KMS-11 (cell line): ENCODE results near the gene SNPH.

Experiments used
- H2AFZ ChIP-seq: fragments of 200-600 bp; sonication (generic); 2 replicates; pipeline ENCODE4 v1.6.1; 2016; ENCODE audit warnings: antibody characterized with exemption, mixed run types, low read depth
- H3K27ac ChIP-seq: fragments of 200-600 bp; sonication (generic); 2 replicates; pipeline ENCODE4 v1.6.1; 2016; ENCODE audit warnings: mild to moderate bottlenecking, mixed run types
- H3K27me3 ChIP-seq: fragments of 200-600 bp; sonication (generic); 2 replicates; pipeline ENCODE4 v1.6.1; 2017; ENCODE audit warnings: mild to moderate bottlenecking, low read depth, mixed run types, moderate library complexity; ENCODE audit not compliant: insufficient read depth
- H3K36me3 ChIP-seq: fragments of 200-600 bp; sonication (generic); 2 replicates; pipeline ENCODE4 v1.6.1; 2017; ENCODE audit warnings: mild to moderate bottlenecking, mixed run types; ENCODE audit not compliant: insufficient read depth
- H3K4me1 ChIP-seq: fragments of 200-600 bp; sonication (generic); 2 replicates; pipeline ENCODE4 v1.6.1; 2016; ENCODE audit warnings: mild to moderate bottlenecking, low read depth, mixed run types; ENCODE audit not compliant: poor library complexity, severe bottlenecking
- H3K4me2 ChIP-seq: fragments of 200-600 bp; sonication (generic); 2 replicates; pipeline ENCODE4 v1.7.0; 2016; ENCODE audit warnings: mild to moderate bottlenecking, mixed run types
- H3K4me3 ChIP-seq: fragments of 200-600 bp; sonication (generic); IDR thresholded peaks from 2 replicates; pipeline ENCODE4 v1.6.1; 2017; ENCODE audit warnings: low read depth, low read length, mixed read lengths; ENCODE audit not compliant: insufficient read depth
- H3K79me2 ChIP-seq: fragments of 200-600 bp; sonication (generic); 2 replicates; pipeline ENCODE4 v1.6.1; 2016; ENCODE audit warnings: low read depth, mixed run types; ENCODE audit not compliant: insufficient read depth
- H3K9ac ChIP-seq: fragments of 200-600 bp; sonication (generic); 2 replicates; pipeline ENCODE4 v1.6.1; 2016; ENCODE audit warnings: mild to moderate bottlenecking, mixed run types
- H4K20me1 ChIP-seq: fragments of 200-600 bp; sonication (generic); 2 replicates; pipeline ENCODE4 v1.6.1; 2016; ENCODE audit warnings: mild to moderate bottlenecking, mixed run types; ENCODE audit not compliant: insufficient read depth
- TF ChIP-seq, protein P1 (sequence below): fragments of 200-600 bp; sonication (generic); conservative IDR thresholded peaks from 2 replicates; pipeline ENCODE4 v1.6.1; 2017; ENCODE audit warnings: low read depth, mild to moderate bottlenecking, antibody characterized with exemption, low read length, moderate library complexity, mixed read lengths

SNPH gene

GRCh38 chr20:1304710-1305515 is 38.8 kb downstream of the SNPH start:
- Histone ChIP-seq H3K27me3 (no peaks in the 10 kb centered on the region), H2AFZ (no peak overlapping the region), H3K36me3 (no peaks in the 10 kb centered on the region), H3K4me2 (no peak overlapping the region), H4K20me1 (no peaks in the 10 kb centered on the region), H3K4me3 (no peak overlapping the region), H3K4me1 (no peaks in the 10 kb centered on the region), H3K27ac (no peak overlapping the region), H3K79me2 (no peaks in the 10 kb centered on the region), H3K9ac (no peak overlapping the region)
- TF ChIP-seq, protein P1, sequence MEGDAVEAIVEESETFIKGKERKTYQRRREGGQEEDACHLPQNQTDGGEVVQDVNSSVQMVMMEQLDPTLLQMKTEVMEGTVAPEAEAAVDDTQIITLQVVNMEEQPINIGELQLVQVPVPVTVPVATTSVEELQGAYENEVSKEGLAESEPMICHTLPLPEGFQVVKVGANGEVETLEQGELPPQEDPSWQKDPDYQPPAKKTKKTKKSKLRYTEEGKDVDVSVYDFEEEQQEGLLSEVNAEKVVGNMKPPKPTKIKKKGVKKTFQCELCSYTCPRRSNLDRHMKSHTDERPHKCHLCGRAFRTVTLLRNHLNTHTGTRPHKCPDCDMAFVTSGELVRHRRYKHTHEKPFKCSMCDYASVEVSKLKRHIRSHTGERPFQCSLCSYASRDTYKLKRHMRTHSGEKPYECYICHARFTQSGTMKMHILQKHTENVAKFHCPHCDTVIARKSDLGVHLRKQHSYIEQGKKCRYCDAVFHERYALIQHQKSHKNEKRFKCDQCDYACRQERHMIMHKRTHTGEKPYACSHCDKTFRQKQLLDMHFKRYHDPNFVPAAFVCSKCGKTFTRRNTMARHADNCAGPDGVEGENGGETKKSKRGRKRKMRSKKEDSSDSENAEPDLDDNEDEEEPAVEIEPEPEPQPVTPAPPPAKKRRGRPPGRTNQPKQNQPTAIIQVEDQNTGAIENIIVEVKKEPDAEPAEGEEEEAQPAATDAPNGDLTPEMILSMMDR: no peak

GRCh38 chr20:1305712-1306111 is 39.6 kb downstream of the SNPH start:
- no peak overlapping the region for H3K4me3 ChIP-seq
- TF ChIP-seq, protein P1: no peak
- no peaks in the 10 kb centered on the region for H3K27me3 ChIP-seq
- H3K4me2 ChIP-seq: no peak overlapping the region
- no peak overlapping the region for H3K27ac ChIP-seq
- no peaks in the 10 kb centered on the region for H4K20me1 ChIP-seq
- H2AFZ ChIP-seq: no peak overlapping the region
- H3K79me2 ChIP-seq: no peaks in the 10 kb centered on the region
- no peaks in the 10 kb centered on the region for H3K36me3 ChIP-seq
- no peak overlapping the region for H3K9ac ChIP-seq
- no peaks in the 10 kb centered on the region for H3K4me1 ChIP-seq

- no peak overlapping the region for H3K9ac ChIP-seq
- no peaks in the 10 kb centered on the region for H4K20me1 ChIP-seq
- no peaks in the 10 kb centered on the region for H3K79me2 ChIP-seq
- TF ChIP-seq, protein P1: no peak
- no peaks in the 10 kb centered on the region for H3K4me1 ChIP-seq
- no peak overlapping the region for H3K4me2 ChIP-seq
- H3K27me3 ChIP-seq: no peaks in the 10 kb centered on the region
- H2AFZ ChIP-seq: no peak overlapping the region
- H3K4me3 ChIP-seq: no peak overlapping the region
- H3K36me3 ChIP-seq: no peaks in the 10 kb centered on the region
- no peak overlapping the region for H3K27ac ChIP-seq
Measured at GRCh38 chr20:1306316-1307135, 40.4 kb downstream of the SNPH start.

DNA sequence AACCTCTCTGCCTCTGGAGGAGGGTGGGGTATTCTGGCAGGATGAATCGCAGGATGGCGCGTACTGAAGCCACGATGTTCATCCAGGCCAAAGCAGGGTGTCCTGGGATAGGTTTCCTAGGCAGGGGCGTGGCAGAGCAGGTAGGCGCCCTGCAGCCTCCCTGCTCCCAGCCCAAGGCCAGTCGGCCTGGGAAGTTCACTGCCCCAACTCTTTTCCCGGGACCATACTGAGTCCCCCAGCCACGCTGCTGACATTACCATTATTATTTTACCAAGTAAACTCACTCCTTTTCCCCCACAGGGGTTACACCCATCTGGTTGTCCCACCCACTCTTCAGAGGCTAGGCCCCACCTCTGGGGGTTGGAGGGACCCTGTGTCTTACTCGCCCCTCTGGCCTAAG is 41.1 kb downstream of the SNPH start:
- H3K4me2 ChIP-seq: no peak overlapping the region
- H3K4me1 ChIP-seq: no peaks in the 10 kb centered on the region
- no peaks in the 10 kb centered on the region for H3K36me3 ChIP-seq
- H3K9ac ChIP-seq: no peak overlapping the region
- H4K20me1 ChIP-seq: no peaks in the 10 kb centered on the region
- no peak overlapping the region for H2AFZ ChIP-seq
- TF ChIP-seq, protein P1: no peak
- no peaks in the 10 kb centered on the region for H3K79me2 ChIP-seq
- H3K4me3 ChIP-seq: no peak overlapping the region
- no peaks in the 10 kb centered on the region for H3K27me3 ChIP-seq
- no peak overlapping the region for H3K27ac ChIP-seq
